Memory B cell (primary cell): Measurements from ENCODE around the gene SUFU.
"Not testable (repeated sequence)": the region's sequence is repeated elsewhere in the genome, so short reads cannot be mapped to it uniquely, and the experiment has no call there.

Experiments used
- ATAC-seq: fragments of 150-1000 bp; cut with Tn5 transposase; 2 replicates; pipeline ENCODE4 v1.10.0; 2021; ENCODE audit warnings: low read depth, mild to moderate bottlenecking, moderate library complexity
- DNase-seq, 2 donors: peaks; one replicate each; pipeline ENCODE4 v3.0.0; 2022; ENCODE audit warnings: low spot score in 2 of 2
- H3K27ac Mint-ChIP-seq: one replicate; pipeline ENCODE4 v1.8.0; 2022; ENCODE audit warnings: mild to moderate bottlenecking, moderate library complexity, mixed read lengths
- H3K27me3 Mint-ChIP-seq: one replicate; pipeline ENCODE4 v1.8.0; 2022; ENCODE audit warnings: mixed read lengths
- H3K36me3 Mint-ChIP-seq: one replicate; pipeline ENCODE4 v1.8.0; 2022; ENCODE audit warnings: mild to moderate bottlenecking, mixed read lengths
- H3K4me1 Mint-ChIP-seq: one replicate; pipeline ENCODE4 v1.8.0; 2022; ENCODE audit warnings: mixed read lengths
- H3K4me3 Mint-ChIP-seq: one replicate; pipeline ENCODE4 v1.8.0; 2022; ENCODE audit warnings: mild to moderate bottlenecking, moderate library complexity, mixed read lengths
- H3K9me3 Mint-ChIP-seq: one replicate; pipeline ENCODE4 v1.8.0; 2022; ENCODE audit warnings: mixed read lengths

SUFU gene

GRCh38 chr10:102514487-102515311 lies 10.9 kb downstream of the SUFU start:
- no peaks in the 10 kb centered on the region for H3K27me3 Mint-ChIP-seq
- no peaks in the 10 kb centered on the region for H3K9me3 Mint-ChIP-seq
- no peak overlapping the region for H3K4me3 Mint-ChIP-seq
- peaks cover 9% of the 10 kb centered on the region for H3K4me1 Mint-ChIP-seq
- H3K36me3 Mint-ChIP-seq = peaks cover 11% of the 10 kb centered on the region
- no peak overlapping the region for H3K27ac Mint-ChIP-seq
- DNase-seq (no peak), ATAC-seq (no peak)

- H3K4me1 Mint-ChIP-seq = peaks cover 9% of the 10 kb centered on the region
- ATAC-seq (no peak), DNase-seq (no peak)
- H3K27ac Mint-ChIP-seq = no peak overlapping the region
- no peaks in the 10 kb centered on the region for H3K9me3 Mint-ChIP-seq
- no peak overlapping the region for H3K4me3 Mint-ChIP-seq
- peaks cover 14% of the 10 kb centered on the region for H3K36me3 Mint-ChIP-seq
- H3K27me3 Mint-ChIP-seq = no peaks in the 10 kb centered on the region
These were observed 12.0 kb downstream of the SUFU start for GRCh38 chr10:102515724-102516123.

- H3K27ac Mint-ChIP-seq = no peak overlapping the region
- no peaks in the 10 kb centered on the region for H3K9me3 Mint-ChIP-seq
- H3K27me3 Mint-ChIP-seq = no peaks in the 10 kb centered on the region
- peaks cover 5% of the 10 kb centered on the region for H3K4me1 Mint-ChIP-seq
- ATAC-seq (no peak), DNase-seq (no peak)
- no peak overlapping the region for H3K4me3 Mint-ChIP-seq
- peaks cover 19% of the 10 kb centered on the region for H3K36me3 Mint-ChIP-seq
These were observed 13.8 kb downstream of the SUFU start for GRCh38 chr10:102517553-102517952.

DNA sequence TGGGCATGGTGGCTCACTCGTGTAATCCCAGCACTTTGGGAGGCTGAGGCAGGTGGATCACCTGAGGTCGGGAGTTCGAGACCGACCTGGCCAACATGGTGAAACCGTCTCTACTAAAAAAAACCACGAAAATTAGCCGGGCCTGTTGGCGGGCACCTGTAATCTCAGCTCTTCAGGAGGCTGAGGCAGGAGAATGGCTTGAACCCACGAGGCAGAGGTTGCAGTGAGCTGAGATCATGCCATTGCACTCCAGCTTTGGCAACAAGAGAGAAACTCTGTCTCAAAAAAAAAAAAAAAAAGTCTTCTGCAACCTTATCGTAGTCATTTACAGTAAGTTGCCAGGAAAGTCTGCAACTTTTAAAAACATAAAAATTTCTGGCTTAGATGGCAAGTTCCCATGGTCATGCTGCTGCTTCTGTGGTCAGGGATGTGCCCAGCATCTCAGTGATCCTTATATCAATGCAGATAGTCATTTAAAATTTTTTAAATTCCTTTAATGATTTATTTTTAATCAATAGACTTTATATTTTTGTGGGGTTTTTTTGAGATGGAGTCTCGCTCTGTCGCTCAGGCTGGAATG lies 15.6 kb downstream of the SUFU start:
- H3K9me3 Mint-ChIP-seq = no peaks in the 10 kb centered on the region
- peaks cover 7% of the 10 kb centered on the region for H3K4me1 Mint-ChIP-seq
- DNase-seq = no peak
- H3K36me3 Mint-ChIP-seq = peaks cover 22% of the 10 kb centered on the region
- no peaks in the 10 kb centered on the region for H3K27me3 Mint-ChIP-seq
- ATAC-seq = no peak
- no peak overlapping the region for H3K27ac Mint-ChIP-seq
- H3K4me3 Mint-ChIP-seq = no peak overlapping the region

GRCh38 chr10:102522874-102523249 lies 19.1 kb downstream of the SUFU start:
- DNase-seq (no peak), ATAC-seq (no peak)
- peaks cover 21% of the 10 kb centered on the region for H3K36me3 Mint-ChIP-seq
- H3K9me3 Mint-ChIP-seq = no peaks in the 10 kb centered on the region
- H3K27me3 Mint-ChIP-seq = no peaks in the 10 kb centered on the region
- H3K4me1 Mint-ChIP-seq = peaks cover 10% of the 10 kb centered on the region
- H3K27ac Mint-ChIP-seq = no peak overlapping the region
- H3K4me3 Mint-ChIP-seq = no peak overlapping the region

- Mint-ChIP-seq H3K4me3 (no peak overlapping the region), H3K27me3 (no peaks in the 10 kb centered on the region), H3K9me3 (no peaks in the 10 kb centered on the region), H3K27ac (no peak overlapping the region), H3K4me1 (peaks cover 10% of the 10 kb centered on the region), H3K36me3 (peaks cover 19% of the 10 kb centered on the region)
- ATAC-seq (no peak), DNase-seq (no peak)
These were observed 19.7 kb downstream of the SUFU start for GRCh38 chr10:102523250-102524029.

DNA sequence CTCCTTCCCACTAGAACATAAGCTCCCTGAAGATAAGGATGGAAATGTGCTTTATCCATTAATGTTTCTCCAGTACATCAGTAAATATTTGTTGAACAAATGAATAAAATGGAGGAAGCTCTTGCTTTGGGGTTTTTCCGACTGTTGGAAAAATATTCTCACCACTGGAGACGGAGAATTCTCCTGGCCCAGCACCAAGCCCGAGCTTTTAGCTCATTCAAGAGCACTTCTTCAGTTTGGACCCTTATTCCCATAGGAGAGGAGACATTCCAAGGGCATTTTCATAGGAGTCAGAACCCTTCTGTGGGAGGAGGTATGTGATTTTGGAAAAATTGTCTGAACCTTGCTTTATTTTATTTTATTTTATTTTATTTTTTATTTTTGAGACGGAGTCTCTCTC lies 21.0 kb downstream of the SUFU start:
- H3K27me3 Mint-ChIP-seq = no peaks in the 10 kb centered on the region
- H3K36me3 Mint-ChIP-seq = peaks cover 19% of the 10 kb centered on the region
- H3K4me3 Mint-ChIP-seq = no peak overlapping the region
- ATAC-seq = no peak
- DNase-seq = no peak
- H3K9me3 Mint-ChIP-seq = no peaks in the 10 kb centered on the region
- no peak overlapping the region for H3K27ac Mint-ChIP-seq
- H3K4me1 Mint-ChIP-seq = peaks cover 10% of the 10 kb centered on the region

GRCh38 chr10:102527546-102527945 lies 23.8 kb downstream of the SUFU start:
- no peak for ATAC-seq
- Mint-ChIP-seq H3K36me3 (peaks cover 9% of the 10 kb centered on the region), H3K4me1 (peaks cover 13% of the 10 kb centered on the region), H3K4me3 (no peak overlapping the region), H3K9me3 (no peaks in the 10 kb centered on the region), H3K27me3 (no peaks in the 10 kb centered on the region), H3K27ac (no peak overlapping the region)
- DNase-seq = no peak

DNA sequence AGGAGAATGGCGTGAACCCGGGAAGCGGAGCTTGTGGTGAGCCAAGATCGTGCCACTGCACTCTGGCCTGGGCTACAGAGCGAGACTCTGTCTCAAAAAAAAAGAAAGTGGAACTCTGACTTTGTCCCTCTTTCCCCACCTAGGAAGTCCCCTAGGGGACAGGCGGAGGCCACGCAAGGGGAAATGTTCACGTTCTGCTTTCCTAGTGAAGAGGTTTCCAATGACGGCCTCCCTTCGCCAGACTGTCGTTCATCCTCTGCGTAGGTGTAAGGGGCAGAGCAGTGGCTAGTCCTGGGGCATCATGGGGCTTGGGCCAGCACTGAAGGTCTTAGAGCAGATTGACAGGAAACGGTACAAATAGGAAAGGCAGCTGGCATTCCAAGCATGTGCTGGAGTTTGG lies 30.6 kb downstream of the SUFU start:
- no peak for ATAC-seq
- H3K9me3 Mint-ChIP-seq = no peaks in the 10 kb centered on the region
- peaks cover 21% of the 10 kb centered on the region for H3K4me1 Mint-ChIP-seq
- H3K27ac Mint-ChIP-seq = no peak overlapping the region
- no peak for DNase-seq
- peaks cover 20% of the 10 kb centered on the region for H3K36me3 Mint-ChIP-seq
- no peak overlapping the region for H3K4me3 Mint-ChIP-seq
- no peaks in the 10 kb centered on the region for H3K27me3 Mint-ChIP-seq

GRCh38 chr10:102534966-102535365 lies 31.2 kb downstream of the SUFU start:
- DNase-seq, H3K27ac Mint-ChIP-seq, ATAC-seq, H3K9me3 Mint-ChIP-seq, H3K4me3 Mint-ChIP-seq, H3K27me3 Mint-ChIP-seq: not testable (repeated sequence)
- H3K4me1 Mint-ChIP-seq = peaks cover 21% of the 10 kb centered on the region
- peaks cover 20% of the 10 kb centered on the region for H3K36me3 Mint-ChIP-seq

DNA sequence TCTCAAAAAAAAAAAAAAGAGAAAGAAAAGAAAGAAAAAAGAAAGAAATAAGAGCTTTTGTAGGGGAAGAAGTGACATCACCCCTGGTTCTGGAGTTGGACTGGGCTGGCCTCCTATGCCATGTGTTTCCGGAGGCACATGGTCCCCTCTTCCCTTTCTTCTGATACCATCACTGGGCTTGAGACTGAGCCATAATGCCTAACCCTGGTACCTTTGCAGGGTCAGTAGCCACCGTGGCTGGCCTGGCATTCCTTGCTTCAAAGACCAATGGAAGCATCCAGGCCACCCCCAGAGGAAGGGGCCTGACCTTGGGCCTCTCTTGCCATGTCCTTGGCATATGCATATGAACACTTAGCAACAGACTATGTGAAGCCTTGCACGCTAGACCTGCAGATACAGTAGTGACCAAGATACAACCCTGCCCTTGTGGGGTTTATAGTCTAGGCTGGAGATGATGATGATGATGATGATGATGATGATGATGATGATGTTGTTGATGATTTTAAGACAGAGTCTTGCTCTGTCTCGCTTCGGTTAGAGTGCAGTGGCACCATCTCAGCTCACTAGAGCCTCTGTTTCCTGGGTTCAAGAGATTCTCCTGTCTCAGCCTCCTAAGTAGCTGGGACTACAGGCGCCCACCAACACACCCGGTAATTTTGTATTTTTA lies 31.8 kb downstream of the SUFU start:
- H3K27me3 Mint-ChIP-seq = no peaks in the 10 kb centered on the region
- no peak overlapping the region for H3K27ac Mint-ChIP-seq
- ATAC-seq (no peak), DNase-seq (no peak)
- no peak overlapping the region for H3K4me3 Mint-ChIP-seq
- H3K36me3 Mint-ChIP-seq = peaks cover 20% of the 10 kb centered on the region
- H3K9me3 Mint-ChIP-seq = no peaks in the 10 kb centered on the region
- H3K4me1 Mint-ChIP-seq = peaks cover 21% of the 10 kb centered on the region

DNA sequence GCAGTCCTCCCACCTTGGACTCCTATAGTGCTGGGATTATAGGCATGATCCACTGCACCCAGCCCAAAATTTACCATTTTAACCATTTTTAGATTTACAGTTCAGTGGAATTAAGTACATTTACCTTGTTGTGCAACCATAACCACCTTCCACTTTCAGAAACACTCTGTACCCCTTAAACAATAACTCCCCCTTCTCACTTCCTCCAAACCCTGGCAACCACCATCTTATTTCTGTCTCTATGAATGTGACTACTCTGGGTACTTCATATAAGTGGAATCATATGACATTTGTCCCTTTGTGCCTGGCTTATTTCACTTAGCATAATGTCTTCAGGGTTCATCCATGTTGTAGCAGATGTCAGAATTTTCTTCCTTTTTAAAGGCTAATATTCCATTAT lies 33.6 kb downstream of the SUFU start:
- DNase-seq (no peak), ATAC-seq (no peak)
- Mint-ChIP-seq H3K27ac (no peak overlapping the region), H3K4me3 (no peak overlapping the region), H3K27me3 (no peaks in the 10 kb centered on the region), H3K4me1 (peaks cover 15% of the 10 kb centered on the region), H3K36me3 (peaks cover 20% of the 10 kb centered on the region), H3K9me3 (no peaks in the 10 kb centered on the region)

GRCh38 chr10:102537948-102538347 lies 34.2 kb downstream of the SUFU start:
- Mint-ChIP-seq H3K36me3 (peaks cover 18% of the 10 kb centered on the region), H3K4me3 (no peak overlapping the region), H3K27ac (no peak overlapping the region)

DNA sequence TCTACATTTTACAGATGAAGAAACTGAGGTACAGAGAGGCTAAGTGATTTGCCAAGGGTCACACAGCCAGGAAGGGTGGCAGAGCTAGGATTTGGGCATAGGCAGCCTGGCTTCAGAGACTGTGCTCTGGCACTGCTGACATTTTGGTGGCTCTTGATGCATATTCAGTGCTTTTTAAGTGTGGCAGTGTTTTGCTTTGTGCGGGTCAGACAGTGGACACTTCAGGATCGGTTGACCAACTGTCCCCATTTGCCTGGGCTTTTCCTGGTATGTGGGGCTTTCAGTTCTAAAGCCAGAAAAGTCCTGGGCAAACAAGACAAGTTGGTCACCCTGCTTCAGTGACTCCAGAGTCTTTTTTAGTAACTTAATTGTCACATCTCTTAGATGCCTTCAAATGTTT lies 35.0 kb downstream of the SUFU start:
- ATAC-seq = no peak
- no peak overlapping the region for H3K27ac Mint-ChIP-seq

More at GRCh38 chr10:102537948-102538347, 34.2 kb downstream of the SUFU start:
- no peak for DNase-seq
- ATAC-seq = no peak
- Mint-ChIP-seq H3K27me3 (no peaks in the 10 kb centered on the region), H3K9me3 (no peaks in the 10 kb centered on the region), H3K4me1 (peaks cover 10% of the 10 kb centered on the region)

More for the DNA sequence above, 35.0 kb downstream of the SUFU start:
- Mint-ChIP-seq H3K9me3 (no peaks in the 10 kb centered on the region), H3K4me1 (peaks cover 7% of the 10 kb centered on the region), H3K27me3 (no peaks in the 10 kb centered on the region), H3K36me3 (peaks cover 17% of the 10 kb centered on the region), H3K4me3 (no peak overlapping the region)
- no peak for DNase-seq
